ENCODE results near the gene TBC1D14.

DNA sequence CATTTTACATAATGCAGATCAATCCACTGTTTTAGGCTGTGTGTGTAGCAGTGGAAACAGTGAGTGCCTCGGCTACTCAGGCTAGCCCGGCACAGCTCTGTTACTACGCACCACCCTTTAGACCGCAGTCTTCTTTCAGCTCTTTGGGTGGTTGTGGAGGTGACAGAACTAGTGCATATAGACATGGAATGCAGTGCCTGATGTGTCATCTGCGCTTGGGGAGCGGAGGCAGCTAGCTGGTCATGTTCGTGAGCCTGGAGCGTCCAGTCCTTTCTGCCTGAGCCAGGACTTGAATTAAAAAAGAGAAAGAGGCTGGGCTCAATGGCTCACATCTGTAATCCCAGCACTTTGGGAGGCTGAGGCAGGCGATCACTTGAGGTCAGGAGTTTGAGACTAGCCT lies 4.8 kb downstream of the TBC1D14 start:
- no peak for TF ChIP-seq POLR2A (IDR thresholded peaks at IDR 0.05; ENCODE audit: low read depth, low read length)
- TF ChIP-seq NBN (IDR thresholded peaks at IDR 0.05) = no peak
- no peak for TF ChIP-seq BCL11A (IDR thresholded peaks at IDR 0.05; ENCODE audit: low read depth, low read length)
- TF ChIP-seq, protein P1, sequence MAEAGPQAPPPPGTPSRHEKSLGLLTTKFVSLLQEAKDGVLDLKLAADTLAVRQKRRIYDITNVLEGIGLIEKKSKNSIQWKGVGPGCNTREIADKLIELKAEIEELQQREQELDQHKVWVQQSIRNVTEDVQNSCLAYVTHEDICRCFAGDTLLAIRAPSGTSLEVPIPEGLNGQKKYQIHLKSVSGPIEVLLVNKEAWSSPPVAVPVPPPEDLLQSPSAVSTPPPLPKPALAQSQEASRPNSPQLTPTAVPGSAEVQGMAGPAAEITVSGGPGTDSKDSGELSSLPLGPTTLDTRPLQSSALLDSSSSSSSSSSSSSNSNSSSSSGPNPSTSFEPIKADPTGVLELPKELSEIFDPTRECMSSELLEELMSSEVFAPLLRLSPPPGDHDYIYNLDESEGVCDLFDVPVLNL (IDR thresholded peaks at IDR 0.05; ENCODE audit: low read depth, low read length) = no peak
- TF ChIP-seq HDAC2 (IDR thresholded peaks at IDR 0.05) = no peak
- no peak for TF ChIP-seq CHD2 (IDR thresholded peaks at IDR 0.05; ENCODE audit: borderline replicate concordance, low read depth, low read length)
- no peak for TF ChIP-seq NFYB (IDR thresholded peaks at IDR 0.05; ENCODE audit: insufficient read depth, low read depth, low read length)
- TF ChIP-seq GABPA (IDR thresholded peaks at IDR 0.05; ENCODE audit: low read depth) = no peak
- no peak for TF ChIP-seq MYC (IDR thresholded peaks at IDR 0.05; ENCODE audit: insufficient read depth, insufficient read length, insufficient replicate concordance, low read length, severe bottlenecking)
- TF ChIP-seq POLR2AphosphoS5 (IDR thresholded peaks at IDR 0.05; ENCODE audit: low read length) = no peak
